ENCODE measurements around the gene PARP16.

Gene PARP16

DNA sequence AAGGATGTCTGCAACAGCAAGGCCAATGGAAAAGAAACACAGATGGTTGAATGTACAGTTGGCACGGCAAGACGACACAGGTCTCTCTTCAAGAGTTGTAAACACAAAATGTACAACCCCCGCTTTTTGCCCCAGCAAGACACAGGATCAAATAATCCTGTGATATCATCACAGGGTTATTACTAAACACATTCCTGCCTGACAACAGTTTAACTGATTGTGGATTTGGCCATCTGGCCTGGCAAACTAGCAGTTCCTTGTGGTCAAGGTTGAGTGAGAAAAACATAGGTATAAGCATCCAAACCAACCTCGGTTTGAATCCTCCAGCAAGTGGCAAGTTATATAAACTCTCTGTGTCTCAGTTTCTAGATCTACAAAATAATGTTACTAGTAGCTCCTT is 23.4 kb downstream of the PARP16 start:
- TF ChIP-seq POLR2A (IDR thresholded peaks at IDR 0.05; ENCODE audit: extremely low read depth, insufficient read length) = no peak
- TF ChIP-seq, protein P1, sequence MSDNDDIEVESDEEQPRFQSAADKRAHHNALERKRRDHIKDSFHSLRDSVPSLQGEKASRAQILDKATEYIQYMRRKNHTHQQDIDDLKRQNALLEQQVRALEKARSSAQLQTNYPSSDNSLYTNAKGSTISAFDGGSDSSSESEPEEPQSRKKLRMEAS (IDR thresholded peaks at IDR 0.05; ENCODE audit: low read depth, low read length) = no peak
- TF ChIP-seq MYC (IDR thresholded peaks at IDR 0.05; ENCODE audit: low read depth, low read length) = no peak
- TF ChIP-seq, protein P2, sequence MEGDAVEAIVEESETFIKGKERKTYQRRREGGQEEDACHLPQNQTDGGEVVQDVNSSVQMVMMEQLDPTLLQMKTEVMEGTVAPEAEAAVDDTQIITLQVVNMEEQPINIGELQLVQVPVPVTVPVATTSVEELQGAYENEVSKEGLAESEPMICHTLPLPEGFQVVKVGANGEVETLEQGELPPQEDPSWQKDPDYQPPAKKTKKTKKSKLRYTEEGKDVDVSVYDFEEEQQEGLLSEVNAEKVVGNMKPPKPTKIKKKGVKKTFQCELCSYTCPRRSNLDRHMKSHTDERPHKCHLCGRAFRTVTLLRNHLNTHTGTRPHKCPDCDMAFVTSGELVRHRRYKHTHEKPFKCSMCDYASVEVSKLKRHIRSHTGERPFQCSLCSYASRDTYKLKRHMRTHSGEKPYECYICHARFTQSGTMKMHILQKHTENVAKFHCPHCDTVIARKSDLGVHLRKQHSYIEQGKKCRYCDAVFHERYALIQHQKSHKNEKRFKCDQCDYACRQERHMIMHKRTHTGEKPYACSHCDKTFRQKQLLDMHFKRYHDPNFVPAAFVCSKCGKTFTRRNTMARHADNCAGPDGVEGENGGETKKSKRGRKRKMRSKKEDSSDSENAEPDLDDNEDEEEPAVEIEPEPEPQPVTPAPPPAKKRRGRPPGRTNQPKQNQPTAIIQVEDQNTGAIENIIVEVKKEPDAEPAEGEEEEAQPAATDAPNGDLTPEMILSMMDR (IDR thresholded peaks at IDR 0.05; ENCODE audit: low read depth, low read length) = no peak
- DNase-seq (ENCODE audit: low read depth) = no peak
- H3K4me3 ChIP-seq (ENCODE audit: low read depth, low read length) = no peak overlapping the region

DNA sequence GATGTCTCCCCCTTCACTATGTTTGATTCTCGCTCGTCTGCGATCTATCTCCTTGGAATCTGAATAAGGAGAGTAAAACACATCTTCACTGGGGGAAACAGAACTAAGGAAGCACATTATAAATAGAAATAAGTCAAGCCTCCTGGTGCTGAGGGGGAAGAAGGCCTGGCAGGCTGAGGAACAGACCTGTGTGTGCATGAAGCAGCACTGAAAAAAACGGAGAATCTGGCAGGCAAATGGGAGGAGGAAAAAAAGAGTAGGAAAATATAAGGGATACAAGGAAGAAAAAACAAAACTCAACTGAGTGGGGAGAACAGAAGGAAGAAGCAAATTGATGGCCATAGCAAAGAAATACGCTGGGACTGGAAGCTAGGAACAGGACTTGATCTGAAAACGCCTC is 25.7 kb downstream of the PARP16 start:
- TF ChIP-seq MYC (IDR thresholded peaks at IDR 0.05; ENCODE audit: low read depth, low read length) = no peak
- TF ChIP-seq POLR2A (IDR thresholded peaks at IDR 0.05; ENCODE audit: extremely low read depth, insufficient read length) = no peak
- TF ChIP-seq, protein P2 (IDR thresholded peaks at IDR 0.05; ENCODE audit: low read depth, low read length) = no peak
- TF ChIP-seq, protein P1 (IDR thresholded peaks at IDR 0.05; ENCODE audit: low read depth, low read length) = no peak
- no peak for DNase-seq (ENCODE audit: low read depth)
- no peak overlapping the region for H3K4me3 ChIP-seq (ENCODE audit: low read depth, low read length)

DNA sequence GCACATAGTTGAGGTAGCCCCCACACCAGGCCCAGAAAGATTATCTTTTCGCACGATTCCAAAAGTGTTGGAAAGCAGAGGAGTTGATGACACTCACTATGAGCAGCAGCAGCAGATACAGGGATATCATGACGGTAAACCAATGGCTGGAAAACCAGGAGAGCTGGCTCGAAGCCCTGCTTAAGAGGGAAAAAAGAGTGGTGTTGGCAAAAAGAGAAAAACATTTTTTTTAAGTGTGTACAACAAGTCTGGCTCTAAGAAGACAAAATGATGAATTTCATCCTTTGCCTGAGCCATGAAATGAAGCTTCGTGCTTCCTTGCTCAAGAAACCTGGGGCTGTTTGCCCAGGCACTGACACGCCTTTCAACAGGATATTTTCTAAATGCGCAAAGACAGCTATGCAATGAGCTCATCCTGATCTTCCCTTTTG is 27.3 kb downstream of the PARP16 start:
- TF ChIP-seq POLR2A (IDR thresholded peaks at IDR 0.05; ENCODE audit: extremely low read depth, insufficient read length) (no peak), MYC (IDR thresholded peaks at IDR 0.05; ENCODE audit: low read depth, low read length) (no peak)
- TF ChIP-seq, protein P2 (IDR thresholded peaks at IDR 0.05; ENCODE audit: low read depth, low read length) = no peak
- TF ChIP-seq, protein P1 (IDR thresholded peaks at IDR 0.05; ENCODE audit: low read depth, low read length) = no peak
- H3K4me3 ChIP-seq (ENCODE audit: low read depth, low read length) = no peak overlapping the region
- no peak for DNase-seq (ENCODE audit: low read depth)

DNA sequence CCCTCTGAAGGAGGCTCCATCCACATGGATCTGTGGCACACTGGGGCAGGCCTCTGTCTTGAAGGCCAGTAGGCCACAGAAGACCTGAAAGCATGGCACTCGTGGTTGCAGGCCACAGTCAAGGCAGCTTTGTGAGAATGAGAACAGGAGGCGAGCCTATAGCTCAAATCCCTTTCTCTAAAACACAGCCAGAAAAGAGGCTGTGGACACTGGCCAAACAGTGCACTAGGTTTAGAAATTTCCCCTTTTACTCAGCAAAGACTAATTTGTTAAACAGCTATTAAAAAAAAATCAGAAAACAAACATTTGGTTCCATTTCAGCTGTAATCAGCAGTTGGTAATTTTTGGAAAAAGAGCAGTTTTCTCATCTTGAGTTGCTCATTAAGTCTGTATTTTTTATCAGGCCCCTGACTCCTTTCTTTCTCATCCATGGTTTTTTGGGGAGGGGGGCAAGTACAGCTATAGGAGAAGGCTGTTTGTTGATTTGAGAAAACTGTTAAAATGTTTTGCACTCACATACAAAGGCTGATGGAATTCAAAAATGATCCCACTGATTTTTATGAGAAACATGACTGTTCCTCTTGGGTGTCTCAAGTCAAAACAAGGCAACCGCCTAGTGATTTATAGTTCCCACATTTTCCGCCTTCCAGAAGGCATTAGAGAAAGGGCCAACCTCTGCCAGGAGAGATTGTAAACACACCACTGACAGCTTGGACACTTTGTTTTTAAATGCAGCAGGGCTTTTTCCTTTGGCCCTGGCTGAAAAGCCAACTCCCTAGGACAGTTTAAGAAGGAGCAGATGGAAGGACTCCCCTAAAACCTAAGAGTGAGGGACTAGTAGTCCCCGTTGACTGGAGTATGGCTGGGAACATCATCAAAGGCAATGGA is 28.1 kb downstream of the PARP16 start:
- DNase-seq (ENCODE audit: low read depth) = no peak
- TF ChIP-seq, protein P2 (IDR thresholded peaks at IDR 0.05; ENCODE audit: low read depth, low read length) = no peak
- TF ChIP-seq, protein P1 (IDR thresholded peaks at IDR 0.05; ENCODE audit: low read depth, low read length) = no peak
- TF ChIP-seq POLR2A (IDR thresholded peaks at IDR 0.05; ENCODE audit: extremely low read depth, insufficient read length) (no peak), MYC (IDR thresholded peaks at IDR 0.05; ENCODE audit: low read depth, low read length) (no peak)
- no peak overlapping the region for H3K4me3 ChIP-seq (ENCODE audit: low read depth, low read length)

DNA sequence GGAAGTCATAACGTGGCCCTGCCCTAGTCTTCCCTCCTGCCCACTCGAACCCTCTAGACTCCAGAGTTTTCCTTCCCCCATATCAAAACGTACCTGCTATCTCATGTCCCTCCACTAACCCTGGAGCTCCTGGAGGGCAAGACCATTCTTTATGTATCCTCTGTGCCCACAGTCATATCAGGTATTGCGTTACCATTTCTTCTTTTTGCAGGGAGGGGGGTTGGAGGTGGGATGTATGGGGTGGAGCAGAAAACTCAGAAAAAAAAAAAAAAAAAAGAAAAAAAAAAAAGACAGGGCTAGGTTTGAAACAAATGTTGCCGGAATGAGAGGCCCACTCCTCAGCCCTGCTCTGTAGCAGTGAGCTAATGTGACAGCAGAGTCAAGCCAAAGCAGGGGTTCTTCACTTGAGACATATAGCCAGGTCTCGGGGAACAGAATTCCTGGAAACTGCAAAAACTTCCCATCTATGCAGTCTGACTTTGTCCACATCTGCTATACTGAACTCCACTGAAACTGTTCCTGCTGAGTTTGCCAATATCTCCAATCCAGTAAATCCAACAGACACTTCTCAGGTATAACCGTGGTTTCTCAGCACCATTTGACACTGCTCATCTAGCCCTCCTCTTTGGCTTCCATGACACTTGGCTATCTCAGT is 31.1 kb downstream of the PARP16 start:
- no peak overlapping the region for H3K4me3 ChIP-seq (ENCODE audit: low read depth, low read length)
- DNase-seq (ENCODE audit: low read depth) = peak; percentile 44
- no peak for TF ChIP-seq POLR2A (IDR thresholded peaks at IDR 0.05; ENCODE audit: extremely low read depth, insufficient read length)
- TF ChIP-seq, protein P2 (IDR thresholded peaks at IDR 0.05; ENCODE audit: low read depth, low read length) = no peak
- TF ChIP-seq MYC (IDR thresholded peaks at IDR 0.05; ENCODE audit: low read depth, low read length) = no peak
- TF ChIP-seq, protein P1 (IDR thresholded peaks at IDR 0.05; ENCODE audit: low read depth, low read length) = no peak
